K562 (cell line): ENCODE data around the gene TMEM255A. TPM values are rescaled to one million over a fixed set of nuclear protein-coding genes. Genes with fewer than 3 reads are reported as not detected.

Experiments
- ATAC-seq: fragments of 200-7000 bp; cut with Tn5 transposase; 3 replicates; pipeline ENCODE4 v1.9.1; 2020; ENCODE audit warnings: moderate library complexity
- BruUV-seq: library from RNA; stranded (reverse); fragments of 400-500 nt; replicated peaks from 2 replicates; lab custom pipeline; 2021; lab: Mats Ljungman, UMichigan
- CTCF ChIA-PET: fragments of 300-600 bp; formaldehyde crosslinking; extraction: SDS; loops from one replicate; lab custom pipeline; 2021; ENCODE audit warnings: low intra/inter-chr PET ratio; lab: Yijun Ruan, JAX
- POLR2A ChIA-PET: fragments of 300-600, 350-650 bp; sonication (Branson Sonifier 250); formaldehyde crosslinking; extraction: SDS; loops from one replicate; lab custom pipeline; 2021; ENCODE audit warnings: antibody characterized with exemption, inconsistent platforms; lab: Yijun Ruan, JAX
- DNase-seq, 4 experiments: peaks; one replicate each; pipeline versions ENCODE4 v3.0.0 to v3.0.0-alpha.2; 2011 to 2018; ENCODE audit warnings: low spot score in 3 of 4, mixed read lengths in 3 of 4; ENCODE audit errors: extremely low read depth in 1 of 4
- FAIRE-seq: peaks from 2 replicates; lab custom pipeline; 2011; peaks lifted over from hg19 to GRCh38; lab: Jason Lieb, UNC
- H2AFZ ChIP-seq: 2 replicates; pipeline ENCODE4 v1.6.0; 2011; ENCODE audit warnings: low read depth, low read length, control low read depth, inconsistent platforms
- H3K27ac ChIP-seq: fragments of 200-600 bp; 3 replicates; pipeline ENCODE4 v1.8.0; 2011; ENCODE audit warnings: low read depth, mild to moderate bottlenecking, control low read depth, inconsistent platforms, low read length, moderate library complexity, mixed read lengths; ENCODE audit errors: extremely low read depth
- H3K27me3 ChIP-seq, 2 experiments: fragments of 300-600 bp in 1 of 2; 2 replicates in 1 of 2; 3 replicates in 1 of 2; pipeline versions ENCODE4 v1.6.0 to v1.8.0; 2011; ENCODE audit warnings: inconsistent platforms in 2 of 2, low read length in 2 of 2, mild to moderate bottlenecking in 1 of 2, mixed read lengths in 1 of 2, moderate library complexity in 1 of 2; ENCODE audit not compliant: control insufficient read depth in 2 of 2, insufficient read depth in 2 of 2
- H3K36me3 ChIP-seq: fragments of 300-600 bp; 3 replicates; pipeline ENCODE4 v1.8.0; 2011; ENCODE audit warnings: mild to moderate bottlenecking, low read length, inconsistent platforms; ENCODE audit not compliant: control insufficient read depth, insufficient read depth
- H3K4me1 ChIP-seq, 2 experiments: fragments of 200-600 bp in 1 of 2; replicated peaks in 1 of 2; 2 replicates in 1 of 2; 3 replicates in 1 of 2; pipeline versions ENCODE4 v1.5.1 to v1.8.0; 2011; ENCODE audit warnings: inconsistent platforms in 2 of 2, low read length in 2 of 2, mild to moderate bottlenecking in 1 of 2, mixed read lengths in 1 of 2, moderate library complexity in 1 of 2; ENCODE audit not compliant: control insufficient read depth in 2 of 2, insufficient read depth in 2 of 2
- H3K4me2 ChIP-seq: 2 replicates; pipeline ENCODE4 v1.6.1; 2011; ENCODE audit warnings: low read length, control low read depth, inconsistent platforms, mixed read lengths; ENCODE audit not compliant: insufficient read depth
- H3K4me3 ChIP-seq: fragments of 200-600 bp; sonication (generic), shearing (Covaris generic); 2 replicates; pipeline ENCODE4 v1.5.1; 2016; ENCODE audit warnings: control low read depth, inconsistent platforms
- H3K79me2 ChIP-seq: fragments of 200-600 bp; 3 replicates; pipeline ENCODE4 v1.8.0; 2011; ENCODE audit warnings: low read length, inconsistent platforms; ENCODE audit not compliant: control insufficient read depth, insufficient read depth
- H3K9ac ChIP-seq, 2 experiments: 2 replicates each; pipeline versions ENCODE4 v1.6.0 to v1.6.1; 2011; ENCODE audit warnings: low read depth in 2 of 2, low read length in 2 of 2, control low read depth in 1 of 2, inconsistent platforms in 1 of 2, mild to moderate bottlenecking in 1 of 2, mixed read lengths in 1 of 2; ENCODE audit not compliant: insufficient read depth in 1 of 2
- H3K9me1 ChIP-seq: one replicate; pipeline ENCODE4 v1.6.0; 2011; ENCODE audit warnings: inconsistent platforms, mild to moderate bottlenecking, low read length, moderate library complexity; ENCODE audit not compliant: control insufficient read depth, insufficient read depth
- H3K9me3 ChIP-seq: replicated peaks from 2 replicates; pipeline ENCODE4 v1.5.1; 2011; ENCODE audit warnings: low read depth, low read length, inconsistent platforms; ENCODE audit not compliant: control insufficient read depth, insufficient read depth
- H4K20me1 ChIP-seq: replicated peaks from 2 replicates; pipeline ENCODE4 v1.6.1; 2011; ENCODE audit warnings: low read length, inconsistent platforms, mixed read lengths; ENCODE audit not compliant: control insufficient read depth, insufficient read depth
- ARHGAP35 ChIP-seq: fragments of 450-650 bp; IDR thresholded peaks from 2 replicates; pipeline ENCODE4 v1.6.1; 2018; ENCODE audit not compliant: partially characterized antibody
- CBX3 ChIP-seq, 2 experiments: IDR thresholded peaks; 1 replicate in 1 of 2; 2 replicates in 1 of 2; pipeline ENCODE4 v1.6.1; 2012; ENCODE audit warnings: inconsistent platforms in 2 of 2, low read length in 2 of 2, borderline replicate concordance in 1 of 2, control low read depth in 1 of 2
- CHD4 ChIP-seq: fragments of 200-600 bp; sonication (generic); IDR thresholded peaks from 3 replicates; pipeline ENCODE4 v1.6.1; 2012; ENCODE audit warnings: low read depth, mild to moderate bottlenecking, mixed read lengths, low read length, inconsistent platforms; ENCODE audit not compliant: insufficient read depth, insufficient replicate concordance, poor library complexity, severe bottlenecking
- IRF2 ChIP-seq: sonication (generic); formaldehyde crosslinking; IDR thresholded peaks from 2 replicates; pipeline ENCODE4 v1.8.1; 2022; ENCODE audit warnings: mild to moderate bottlenecking, missing genetic modification reagents
- NFE2 ChIP-seq: IDR thresholded peaks from 2 replicates; pipeline ENCODE4 v1.6.1; 2014; ENCODE audit warnings: antibody characterized with exemption, low read depth
- POLR3G ChIP-seq: IDR thresholded peaks from 2 replicates; pipeline ENCODE4 v1.6.1; 2011; ENCODE audit not compliant: insufficient read length, insufficient replicate concordance; ENCODE audit errors: extremely low read depth
- SP2 ChIP-seq: IDR thresholded peaks from 2 replicates; pipeline ENCODE4 v1.6.1; 2011; ENCODE audit warnings: mild to moderate bottlenecking, low read depth, low read length, moderate library complexity; ENCODE audit not compliant: poor library complexity, severe bottlenecking; ENCODE audit errors: extremely low read depth
- THRB ChIP-seq: fragments of 450-650 bp; formaldehyde crosslinking; conservative IDR thresholded peaks from 2 replicates; pipeline ENCODE4 v1.4.0; 2022; ENCODE audit warnings: mild to moderate bottlenecking, missing genetic modification characterization
- TRIM25 ChIP-seq: fragments of 450-650 bp; IDR thresholded peaks from 2 replicates; pipeline ENCODE4 v1.7.0; 2016; ENCODE audit warnings: borderline replicate concordance
- ZBTB17 ChIP-seq: fragments of 450-650 bp; formaldehyde crosslinking; IDR thresholded peaks from 2 replicates; pipeline ENCODE4 v1.4.0; 2020; ENCODE audit warnings: mild to moderate bottlenecking
- ZEB2 ChIP-seq: fragments of 450-650 bp; IDR thresholded peaks from 2 replicates; pipeline ENCODE4 v1.6.1; 2016
- ZNF23 ChIP-seq: fragments of 250-450 bp; sonication (Bioruptor Pico); IDR thresholded peaks from 2 replicates; pipeline ENCODE4 v1.4.0; 2020; ENCODE audit warnings: mild to moderate bottlenecking
- ZNF583 ChIP-seq: fragments of 250-450 bp; sonication (Bioruptor Pico); IDR thresholded peaks from 2 replicates; pipeline ENCODE4 v1.4.0; 2020
- ZNF707 ChIP-seq: fragments of 250-450 bp; sonication (Bioruptor Pico); conservative IDR thresholded peaks from 2 replicates; pipeline ENCODE4 v1.8.0; 2022; ENCODE audit warnings: inconsistent platforms, mild to moderate bottlenecking, moderate library complexity
- WGBS: fragments of 100-300 bp; shearing (Covaris generic); methylation state at CpG from one replicate; pipeline ENCODE4 v1.1.6; 2016; ENCODE audit warnings: low coverage, mixed read lengths; ENCODE audit not compliant: insufficient coverage; ENCODE audit errors: missing lambda C conversion rate; 5-methylcytosine and 5-hydroxymethylcytosine counted together
- in situ Hi-C: fragments of 300-500 bp; cut with MboI; formaldehyde crosslinking; loops from 4 replicates; pipeline ENCODE4 v1.15.0; 2018; ENCODE audit warnings: inconsistent platforms, mixed read lengths
- intact Hi-C: fragments of 100-400 bp; cut with micrococcal nuclease; formaldehyde crosslinking; loops from 2 replicates; pipeline ENCODE4 v1.14.2; 2022
- polyA plus RNA-seq, 8 experiments: library from polyadenylated mRNA; depleted of rRNA in 4 of 8; stranded (reverse) in 5 of 8; unstranded in 3 of 8; fragments of >200 nt; fragmentation: Nextera tagmentation in 2 of 8; fragmentation: Illumina TruSeq in 1 of 8; extraction: Ambion mirVana in 2 of 8; extraction: Trizol in 1 of 8; gene quantifications; 2 replicates each; pipeline versions ENCODE4 v1.2.1 to v1.2.3, GENCODE V29; 2011 to 2014; ENCODE audit warnings: inconsistent platforms in 1 of 8, missing spikeins in 1 of 8
- total RNA-seq, 7 experiments: library from RNA; depleted of rRNA in 6 of 7; stranded (reverse); fragments of >200 nt in 6 of 7; fragmentation: Illumina TruSeq in 2 of 7; extraction: Trizol in 2 of 7; gene quantifications; 2 replicates each; pipeline versions ENCODE4 v1.2.1 to v1.2.3, GENCODE V29; 2011 to 2021; ENCODE audit warnings: low replicate concordance in 1 of 7

The TMEM255A gene
- total and polyA plus RNA-seq, 9 of the 15 experiments (the other 6 are each of a cell fraction or from before 2014, with no cell fraction given) = 0.01 TPM; not detected in 8

- Histone ChIP-seq H2AFZ (no peak overlapping the region), H3K36me3 (no peaks in the 10 kb centered on the region), H3K79me2 (no peaks in the 10 kb centered on the region), H3K9me1 (no peaks in the 10 kb centered on the region), H4K20me1 (no peaks in the 10 kb centered on the region), H3K9ac (no peak overlapping the region), H3K4me3 (no peak overlapping the region), H3K27ac (no peak overlapping the region), H3K9me3 (no peaks in the 10 kb centered on the region), H3K4me1 (no peaks in the 10 kb centered on the region), H3K4me2 (no peak overlapping the region), H3K27me3 (no peaks in the 10 kb centered on the region)
- DNase-seq (no peak), ATAC-seq (no peak), FAIRE-seq (no peak)
- ChIA-PET CTCF (no interaction called here), POLR2A (no interaction called here)
- no peak for TF ChIP-seq THRB
- TF ChIP-seq IRF2 (CRISPR knock-in tag) = no peak
- TF ChIP-seq SP2 = no peak
- no peak for TF ChIP-seq POLR3G
- no peak for TF ChIP-seq CBX3 (IDR thresholded peaks at IDR 0.05; ENCODE audit: borderline replicate concordance in 1 of 2, low read length in 2 of 2)
- BruUV-seq = no TSS peak
- intact Hi-C loops = no loop called here
- in situ Hi-C loops = no loop called here
These were observed 16.6 kb downstream of the TMEM255A start for GRCh38 chrX:120294651-120295050.

GRCh38 chrX:120293015-120293414, 18.2 kb downstream of the TMEM255A start:
- ChIA-PET POLR2A (no interaction called here), CTCF (no interaction called here)
- Histone ChIP-seq H3K4me1 (no peaks in the 10 kb centered on the region), H3K9me1 (no peaks in the 10 kb centered on the region), H2AFZ (no peak overlapping the region), H3K79me2 (no peaks in the 10 kb centered on the region), H3K27ac (no peak overlapping the region), H3K9ac (no peak overlapping the region), H3K36me3 (no peaks in the 10 kb centered on the region), H3K4me2 (no peak overlapping the region), H3K9me3 (no peaks in the 10 kb centered on the region), H3K4me3 (no peak overlapping the region), H3K27me3 (no peaks in the 10 kb centered on the region), H4K20me1 (no peaks in the 10 kb centered on the region)
- WGBS = 9% methylated on average over 2 of the region's 2 CpGs
- intact Hi-C loops (no loop called here), in situ Hi-C loops (no loop called here)
- no peak for DNase-seq
- TF ChIP-seq ZEB2 (no peak), CHD4 (no peak), TRIM25 (no peak), ZBTB17 (CRISPR knock-in tag) (no peak), NFE2 (no peak), ZNF707 (CRISPR knock-in tag) (no peak), ZNF23 (CRISPR knock-in tag) (no peak), ARHGAP35 (no peak), ZNF583 (CRISPR knock-in tag) (no peak)
- BruUV-seq = no TSS peak
- FAIRE-seq = no peak
- no peak for ATAC-seq
